Measurements from ENCODE around the gene NLRP5.

The NLRP5 gene

DNA sequence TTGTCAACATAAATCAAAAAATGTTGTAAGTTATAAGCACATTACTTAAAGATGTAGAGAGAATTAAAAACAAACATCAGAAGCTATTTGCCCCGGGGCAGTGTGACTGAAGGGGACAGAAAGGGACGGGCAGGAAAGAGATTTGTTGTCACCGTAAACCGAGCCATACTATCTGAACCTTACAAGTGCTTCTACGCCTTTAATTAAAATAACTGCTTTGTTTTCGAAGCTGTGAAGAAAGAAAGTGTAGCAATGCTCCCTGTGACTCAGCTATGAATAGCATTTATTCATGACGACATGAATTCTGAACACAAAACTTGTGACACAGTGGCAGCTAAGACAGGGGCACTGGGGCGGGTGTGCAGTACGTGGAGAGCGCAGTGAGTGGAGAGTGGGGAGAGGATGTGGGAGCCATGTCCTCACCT is 104.5 kb downstream of the NLRP5 start:
- Histone ChIP-seq H3K4me1 (ENCODE audit: control insufficient read depth, low read length) (no peaks in the 10 kb centered on the region), H3K36me3 (ENCODE audit: control insufficient read depth, low read length) (peaks cover 29% of the 10 kb centered on the region), H3K4me2 (ENCODE audit: low read length) (no peak overlapping the region), H3K79me2 (ENCODE audit: control insufficient read depth, low read length) (peaks cover 46% of the 10 kb centered on the region), H3K27me3 (ENCODE audit: control insufficient read depth, low read length) (no peaks in the 10 kb centered on the region), H3K9me3 (ENCODE audit: control insufficient read depth, insufficient read depth, low read length) (no peaks in the 10 kb centered on the region), H4K20me1 (ENCODE audit: control insufficient read depth, insufficient read depth, low read depth, low read length) (0 out of 2 replicates have a peak, but pooled peaks cover 6% of the 10 kb centered on the region), H3K4me3 (ENCODE audit: low read length) (no peak overlapping the region), H3K9me2 (replicated peaks; ENCODE audit: control insufficient read depth, low read length) (no peaks in the 10 kb centered on the region), H3F3A (ENCODE audit: control insufficient read depth, insufficient read depth) (no peaks in the 10 kb centered on the region), H3K27ac (ENCODE audit: low read depth, low read length) (no peak overlapping the region)
- no peak for TF ChIP-seq EZH2phosphoT487 (IDR thresholded peaks at IDR 0.05; ENCODE audit: borderline replicate concordance, low read length)
- TF ChIP-seq, protein P1, sequence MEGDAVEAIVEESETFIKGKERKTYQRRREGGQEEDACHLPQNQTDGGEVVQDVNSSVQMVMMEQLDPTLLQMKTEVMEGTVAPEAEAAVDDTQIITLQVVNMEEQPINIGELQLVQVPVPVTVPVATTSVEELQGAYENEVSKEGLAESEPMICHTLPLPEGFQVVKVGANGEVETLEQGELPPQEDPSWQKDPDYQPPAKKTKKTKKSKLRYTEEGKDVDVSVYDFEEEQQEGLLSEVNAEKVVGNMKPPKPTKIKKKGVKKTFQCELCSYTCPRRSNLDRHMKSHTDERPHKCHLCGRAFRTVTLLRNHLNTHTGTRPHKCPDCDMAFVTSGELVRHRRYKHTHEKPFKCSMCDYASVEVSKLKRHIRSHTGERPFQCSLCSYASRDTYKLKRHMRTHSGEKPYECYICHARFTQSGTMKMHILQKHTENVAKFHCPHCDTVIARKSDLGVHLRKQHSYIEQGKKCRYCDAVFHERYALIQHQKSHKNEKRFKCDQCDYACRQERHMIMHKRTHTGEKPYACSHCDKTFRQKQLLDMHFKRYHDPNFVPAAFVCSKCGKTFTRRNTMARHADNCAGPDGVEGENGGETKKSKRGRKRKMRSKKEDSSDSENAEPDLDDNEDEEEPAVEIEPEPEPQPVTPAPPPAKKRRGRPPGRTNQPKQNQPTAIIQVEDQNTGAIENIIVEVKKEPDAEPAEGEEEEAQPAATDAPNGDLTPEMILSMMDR (IDR thresholded peaks at IDR 0.05; ENCODE audit: low read depth, low read length, poor library complexity, severe bottlenecking): no peak

DNA sequence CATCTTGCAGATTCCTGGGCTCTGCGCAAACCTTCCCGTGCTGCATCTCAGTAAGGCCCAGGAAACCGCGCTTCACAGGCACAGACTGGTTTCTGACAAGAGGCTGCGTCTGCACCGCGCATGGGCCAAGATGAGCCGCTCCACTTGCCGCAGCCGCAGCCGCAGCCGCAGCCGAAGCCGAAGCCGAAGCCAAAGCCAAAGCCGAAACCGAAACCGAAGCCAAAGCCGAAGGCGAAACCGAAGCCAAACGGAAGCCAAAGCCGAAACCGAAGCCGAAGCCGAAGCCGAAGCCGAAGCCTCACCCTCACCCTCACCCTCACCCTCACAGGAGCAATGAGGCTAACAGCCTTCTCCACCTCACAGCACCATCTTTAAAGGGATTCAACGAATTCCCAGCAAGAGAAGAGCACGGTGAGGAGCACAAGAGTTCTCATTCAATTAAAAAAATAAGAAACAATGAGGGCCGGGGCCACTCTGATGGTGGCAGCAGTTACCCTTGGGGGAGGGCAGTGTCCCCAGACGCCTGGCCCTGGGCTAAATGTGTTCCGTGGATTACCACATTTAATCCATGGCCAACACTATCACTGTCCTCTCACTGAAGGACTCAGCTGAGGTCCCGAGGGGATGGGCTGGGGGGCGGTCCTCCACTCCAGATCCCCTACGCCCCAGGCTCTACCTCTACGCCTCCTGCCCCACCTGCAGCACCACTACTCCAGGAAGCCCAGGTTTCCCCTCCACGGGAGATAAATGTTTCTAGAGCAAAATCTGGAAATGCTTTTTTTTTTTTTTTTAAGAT is 105.4 kb downstream of the NLRP5 start:
- Histone ChIP-seq H4K20me1 (ENCODE audit: control insufficient read depth, insufficient read depth, low read depth, low read length) (0 out of 2 replicates have a peak, but pooled peaks cover 6% of the 10 kb centered on the region), H3K79me2 (ENCODE audit: control insufficient read depth, low read length) (peaks cover 46% of the 10 kb centered on the region), H3K4me1 (ENCODE audit: control insufficient read depth, low read length) (no peaks in the 10 kb centered on the region), H3K4me2 (ENCODE audit: low read length) (no peak overlapping the region), H3F3A (ENCODE audit: control insufficient read depth, insufficient read depth) (no peaks in the 10 kb centered on the region), H3K9me3 (ENCODE audit: control insufficient read depth, insufficient read depth, low read length) (no peaks in the 10 kb centered on the region), H3K27ac (ENCODE audit: low read depth, low read length) (no peak overlapping the region), H3K27me3 (ENCODE audit: control insufficient read depth, low read length) (no peaks in the 10 kb centered on the region), H3K36me3 (ENCODE audit: control insufficient read depth, low read length) (peaks cover 31% of the 10 kb centered on the region), H3K9me2 (replicated peaks; ENCODE audit: control insufficient read depth, low read length) (no peaks in the 10 kb centered on the region), H3K4me3 (ENCODE audit: low read length) (no peak overlapping the region)
- no peak for TF ChIP-seq EZH2phosphoT487 (IDR thresholded peaks at IDR 0.05; ENCODE audit: borderline replicate concordance, low read length)
- TF ChIP-seq, protein P1 (IDR thresholded peaks at IDR 0.05; ENCODE audit: low read depth, low read length, poor library complexity, severe bottlenecking): no peak

DNA sequence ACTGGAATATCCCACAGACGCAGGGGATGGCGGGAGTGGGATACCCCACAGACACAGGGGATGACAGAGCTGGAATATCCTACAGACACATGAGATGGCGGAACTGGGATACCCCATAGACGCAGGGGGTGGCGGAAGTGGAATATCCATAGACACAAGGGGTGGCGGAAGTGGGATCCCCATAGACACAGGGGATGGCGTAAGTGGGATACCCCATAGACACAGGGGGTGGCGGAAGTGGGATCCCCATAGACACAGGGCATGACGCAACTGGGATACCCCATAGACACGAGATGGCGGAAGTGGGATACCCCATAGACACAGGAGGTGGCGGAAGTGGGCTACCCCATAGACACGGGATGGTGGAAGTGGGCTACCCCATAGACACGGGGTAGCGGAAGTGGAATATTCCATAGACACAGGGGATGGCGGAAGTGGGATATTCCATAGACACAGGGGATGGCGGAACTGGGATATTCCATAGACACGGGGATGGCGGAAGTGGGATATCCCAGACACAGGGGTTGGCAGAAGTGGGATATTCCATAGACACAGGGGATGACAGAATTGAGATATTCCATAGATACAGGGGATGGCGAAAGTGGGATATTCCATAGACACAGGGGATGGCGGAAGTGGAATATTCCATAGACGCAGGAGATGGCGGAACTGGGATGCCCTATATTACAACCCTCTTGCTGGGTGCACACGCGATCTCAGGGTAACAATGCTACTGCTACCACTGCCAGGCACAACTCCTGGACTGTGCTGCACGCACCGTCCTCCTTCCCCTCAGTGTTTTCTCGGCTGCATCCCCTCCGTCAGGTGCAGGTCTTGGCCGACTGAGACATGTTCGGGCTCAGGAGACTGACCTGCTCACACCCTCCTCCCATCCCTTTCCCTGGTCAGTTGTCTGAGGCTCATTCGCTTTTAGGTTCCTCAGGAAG is 106.4 kb downstream of the NLRP5 start:
- H3K4me1 ChIP-seq (ENCODE audit: control insufficient read depth, low read length): no peaks in the 10 kb centered on the region
- H3K36me3 ChIP-seq (ENCODE audit: control insufficient read depth, low read length): peaks cover 39% of the 10 kb centered on the region
- TF ChIP-seq EZH2phosphoT487 (IDR thresholded peaks at IDR 0.05; ENCODE audit: borderline replicate concordance, low read length): no peak
- TF ChIP-seq, protein P1 (IDR thresholded peaks at IDR 0.05; ENCODE audit: low read depth, low read length, poor library complexity, severe bottlenecking): no peak
- no peaks in the 10 kb centered on the region for H3F3A ChIP-seq (ENCODE audit: control insufficient read depth, insufficient read depth)
- H3K9me2 ChIP-seq (replicated peaks; ENCODE audit: control insufficient read depth, low read length): no peaks in the 10 kb centered on the region
- H3K79me2 ChIP-seq (ENCODE audit: control insufficient read depth, low read length): peaks cover 46% of the 10 kb centered on the region
- no peak overlapping the region for H3K4me2 ChIP-seq (ENCODE audit: low read length)
- H4K20me1 ChIP-seq (ENCODE audit: control insufficient read depth, insufficient read depth, low read depth, low read length): 0 out of 2 replicates have a peak, but pooled peaks cover 6% of the 10 kb centered on the region
- H3K27me3 ChIP-seq (ENCODE audit: control insufficient read depth, low read length): no peaks in the 10 kb centered on the region
- H3K4me3 ChIP-seq (ENCODE audit: low read length): no peak overlapping the region
- no peak overlapping the region for H3K27ac ChIP-seq (ENCODE audit: low read depth, low read length)
- no peaks in the 10 kb centered on the region for H3K9me3 ChIP-seq (ENCODE audit: control insufficient read depth, insufficient read depth, low read length)

Data from DOHH2 (cell line).